SJSA1 (cell line): Measurements from ENCODE around the gene FBXL5. TPM values are rescaled to one million over a fixed set of nuclear protein-coding genes. Genes with fewer than 3 reads are reported as not detected.
"Not testable (repeated sequence)": the region's sequence is repeated elsewhere in the genome, so short reads cannot be mapped to it uniquely, and the experiment has no call there.

Source experiments
- DNase-seq, 2 experiments: peaks; one replicate each; pipeline ENCODE4 v3.0.0-alpha.2; 2015 to 2020; ENCODE audit warnings: low spot score in 2 of 2, low read depth in 1 of 2
- H3K27ac ChIP-seq: fragments of 250-450 bp; sonication (Bioruptor Pico); 2 replicates; pipeline ENCODE4 v1.5.1; 2020; ENCODE audit warnings: mild to moderate bottlenecking, moderate library complexity
- H3K27me3 ChIP-seq: fragments of 250-450 bp; sonication (Bioruptor Pico); replicated peaks from 2 replicates; pipeline ENCODE4 v1.5.1; 2020; ENCODE audit warnings: mild to moderate bottlenecking, moderate library complexity
- H3K36me3 ChIP-seq: fragments of 250-450 bp; sonication (Bioruptor Pico); 2 replicates; pipeline ENCODE4 v1.5.1; 2020; ENCODE audit warnings: mild to moderate bottlenecking
- H3K4me1 ChIP-seq: fragments of 250-450 bp; sonication (Bioruptor Pico); replicated peaks from 2 replicates; pipeline ENCODE4 v1.6.1; 2021; ENCODE audit warnings: mild to moderate bottlenecking
- H3K4me3 ChIP-seq: fragments of 250-450 bp; sonication (Bioruptor Pico); 2 replicates; pipeline ENCODE4 v1.5.1; 2020; ENCODE audit warnings: mild to moderate bottlenecking
- H3K9me3 ChIP-seq: fragments of 250-450 bp; sonication (Bioruptor Pico); replicated peaks from 2 replicates; pipeline ENCODE4 v1.5.1; 2020; ENCODE audit warnings: mild to moderate bottlenecking
- total RNA-seq: library from RNA; depleted of rRNA; stranded (reverse); fragments of >200 nt; shearing (Covaris generic); gene quantifications from 2 replicates; pipeline ENCODE4 v1.2.3, GENCODE V29; 2014

Gene FBXL5
- total RNA-seq, 1 experiment from 2014 or later: 44.7 TPM

DNA sequence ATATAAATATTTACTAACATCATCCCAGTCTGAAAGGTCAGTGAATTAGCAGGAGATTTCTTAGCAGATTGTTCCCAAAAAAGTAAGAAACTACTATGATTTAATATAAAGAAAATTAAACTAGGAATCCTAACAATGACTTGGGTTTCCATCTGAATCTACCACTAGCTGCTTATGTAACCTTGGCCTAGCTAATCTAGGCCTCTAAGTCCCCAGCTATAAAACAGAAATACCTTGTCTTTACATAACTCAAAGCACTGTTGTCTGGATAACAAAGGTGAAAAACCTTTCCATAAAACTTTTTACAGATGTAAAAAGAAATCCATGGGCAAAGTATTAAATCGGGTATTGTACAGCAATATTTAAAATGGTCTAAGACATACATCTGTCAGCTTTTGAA lies 3.0 kb downstream of the FBXL5 start:
- DNase-seq: no peak
- H3K4me3 ChIP-seq: no peak overlapping the region

DNA sequence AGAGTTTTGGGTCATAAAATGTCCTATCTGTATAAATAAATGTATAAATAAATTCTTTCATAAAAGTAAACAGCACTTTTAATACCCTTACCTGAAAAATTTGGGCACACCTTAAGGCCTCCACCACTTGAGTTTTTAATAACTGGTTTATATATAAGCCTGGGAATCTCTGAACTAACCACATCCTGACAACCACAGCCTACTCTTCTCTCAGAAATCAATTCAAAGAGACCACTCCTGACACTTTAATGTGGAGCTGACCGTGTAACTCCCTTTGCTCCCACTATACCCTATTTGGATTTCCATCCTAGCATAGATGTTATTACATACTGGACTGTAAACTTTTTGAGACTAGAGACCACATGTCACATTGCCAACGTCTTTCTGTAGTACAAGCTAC lies 3.5 kb downstream of the FBXL5 start:
- Histone ChIP-seq H3K4me1 (peaks cover 27% of the 10 kb centered on the region), H3K4me3 (no peak overlapping the region), H3K27me3 (no peaks in the 10 kb centered on the region), H3K27ac (no peak overlapping the region), H3K36me3 (peaks cover 14% of the 10 kb centered on the region), H3K9me3 (no peaks in the 10 kb centered on the region)
- no peak for DNase-seq

More for the DNA sequence above, 3.0 kb downstream of the FBXL5 start:
- Histone ChIP-seq H3K4me1 (peaks cover 27% of the 10 kb centered on the region), H3K27me3 (no peaks in the 10 kb centered on the region), H3K27ac (no peak overlapping the region), H3K36me3 (peaks cover 14% of the 10 kb centered on the region), H3K9me3 (no peaks in the 10 kb centered on the region)

DNA sequence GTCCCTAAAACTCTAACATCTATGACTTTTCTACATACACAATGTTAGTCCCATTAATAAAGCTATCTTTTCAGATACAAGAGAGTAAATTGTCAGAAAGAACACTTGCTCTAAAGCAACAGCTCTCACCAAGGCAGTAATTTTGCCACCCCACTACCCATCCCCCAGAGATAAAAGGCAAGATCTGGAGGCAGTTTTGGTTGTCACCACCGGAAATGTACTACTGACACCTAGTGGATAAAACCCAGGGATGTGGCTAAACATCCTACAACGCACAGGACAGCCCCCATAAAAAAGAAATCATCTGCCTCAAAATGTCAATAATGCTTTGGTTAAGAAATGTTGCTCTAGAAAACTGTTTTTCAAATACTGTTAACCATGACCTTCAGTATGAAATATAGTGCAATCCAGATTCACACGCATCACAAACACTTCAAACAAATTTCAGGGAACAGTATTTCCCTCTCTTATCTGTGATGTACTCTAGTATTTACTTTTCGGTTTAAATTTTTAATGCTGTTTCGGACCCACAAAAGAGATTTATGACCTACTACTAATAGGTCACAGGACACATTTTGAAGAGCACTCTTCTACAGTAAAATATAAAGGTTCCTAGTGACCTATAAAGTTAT lies 5.1 kb downstream of the FBXL5 start:
- peak; percentile 28 to 43 for DNase-seq

DNA sequence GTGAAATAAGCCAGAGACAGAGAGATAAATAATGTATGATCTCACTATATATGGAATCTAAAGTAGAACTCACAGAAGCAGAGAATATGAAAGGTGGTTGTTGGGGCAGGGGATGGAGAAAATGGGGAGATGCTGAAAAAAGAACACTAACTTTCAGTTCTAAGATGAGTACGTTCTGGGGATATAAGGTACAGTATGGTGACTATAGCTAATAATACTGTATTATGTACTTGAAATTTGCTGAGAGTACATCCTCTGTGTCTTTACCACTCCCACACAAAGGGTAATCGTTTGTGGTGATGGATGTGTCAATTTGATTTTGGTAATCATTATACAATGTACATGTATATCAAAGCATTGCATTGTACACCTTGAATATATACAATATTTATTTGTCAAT lies 6.6 kb downstream of the FBXL5 start:
- no peaks in the 10 kb centered on the region for H3K27me3 ChIP-seq
- DNase-seq: no peak
- H3K9me3 ChIP-seq: no peaks in the 10 kb centered on the region
- no peaks in the 10 kb centered on the region for H3K36me3 ChIP-seq
- H3K27ac ChIP-seq: no peak overlapping the region
- H3K4me1 ChIP-seq: peaks cover 15% of the 10 kb centered on the region; the same call in 1 of the 2 replicates
- no peak overlapping the region for H3K4me3 ChIP-seq

More for the DNA sequence above, 5.1 kb downstream of the FBXL5 start:
- Histone ChIP-seq H3K36me3 (peaks cover 5% of the 10 kb centered on the region), H3K27me3 (no peaks in the 10 kb centered on the region), H3K9me3 (no peaks in the 10 kb centered on the region), H3K4me3 (no peak overlapping the region), H3K27ac (no peak overlapping the region), H3K4me1 (peaks cover 15% of the 10 kb centered on the region; the same call in 1 of the 2 replicates)

DNA sequence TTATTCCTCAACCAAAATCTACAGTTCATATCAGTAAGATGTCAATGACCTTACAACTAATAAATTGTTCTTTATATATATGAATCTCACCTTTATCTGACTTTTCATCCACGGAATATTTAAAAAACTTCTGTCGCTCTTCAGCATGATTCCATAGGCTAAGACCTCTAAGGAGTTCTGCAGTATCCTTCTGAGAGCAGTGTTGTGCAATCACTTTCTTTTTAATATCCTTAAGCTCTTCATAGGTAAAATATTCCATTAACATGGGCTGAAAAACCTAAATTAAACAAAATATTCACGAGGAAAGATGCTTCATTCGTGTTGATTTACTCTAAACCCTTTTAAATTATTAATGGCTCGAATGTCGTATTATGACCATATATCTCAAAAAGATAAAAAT lies 16.7 kb downstream of the FBXL5 start:
- no peaks in the 10 kb centered on the region for H3K4me1 ChIP-seq
- H3K27ac ChIP-seq: no peak overlapping the region
- H3K9me3 ChIP-seq: no peaks in the 10 kb centered on the region
- peaks cover 18% of the 10 kb centered on the region for H3K36me3 ChIP-seq
- no peaks in the 10 kb centered on the region for H3K27me3 ChIP-seq
- no peak overlapping the region for H3K4me3 ChIP-seq
- DNase-seq: no peak

DNA sequence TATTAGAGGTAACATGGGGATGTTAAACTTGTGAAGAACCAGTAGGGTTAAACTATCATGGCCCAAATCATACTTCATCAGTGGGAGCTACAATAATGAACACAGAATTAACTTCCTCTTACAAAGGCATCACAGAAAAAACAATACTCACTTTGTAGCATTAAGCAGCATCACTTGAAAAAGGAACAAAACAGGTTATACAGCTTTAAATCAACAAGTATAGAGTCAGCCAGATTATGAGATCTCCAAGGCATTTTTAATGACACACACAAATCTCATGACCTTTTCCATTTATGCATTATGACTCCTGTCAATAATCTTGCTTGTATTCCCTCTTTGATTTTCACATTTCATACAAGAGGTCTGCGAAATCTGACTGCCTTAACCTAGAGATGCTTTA lies 18.3 kb downstream of the FBXL5 start:
- Histone ChIP-seq H3K4me1 (no peaks in the 10 kb centered on the region), H3K27ac (no peak overlapping the region), H3K27me3 (no peaks in the 10 kb centered on the region), H3K4me3 (no peak overlapping the region), H3K36me3 (peaks cover 18% of the 10 kb centered on the region), H3K9me3 (no peaks in the 10 kb centered on the region)
- DNase-seq: no peak

DNA sequence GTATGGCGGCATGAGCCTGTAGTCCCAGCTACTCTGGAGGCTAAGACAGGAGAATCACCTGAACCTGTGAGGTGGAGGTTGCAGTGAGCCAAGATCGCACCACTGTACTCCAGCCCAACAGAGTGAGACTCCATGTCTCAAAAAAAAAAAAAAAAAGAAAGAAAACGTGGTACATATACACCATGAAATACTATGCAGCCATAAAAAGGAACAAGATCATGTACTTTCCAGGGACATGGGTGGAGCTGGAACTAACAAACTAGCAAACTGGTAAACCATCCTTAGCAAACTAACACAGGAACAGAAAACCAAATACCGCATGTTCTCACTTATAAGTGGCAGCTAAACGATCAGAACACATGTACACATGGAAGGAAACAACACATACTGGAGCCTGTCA lies 37.8 kb downstream of the FBXL5 start:
- not testable (repeated sequence) for H3K4me3 ChIP-seq, H3K27ac ChIP-seq, H3K27me3 ChIP-seq, H3K9me3 ChIP-seq, H3K36me3 ChIP-seq, DNase-seq, H3K4me1 ChIP-seq

DNA sequence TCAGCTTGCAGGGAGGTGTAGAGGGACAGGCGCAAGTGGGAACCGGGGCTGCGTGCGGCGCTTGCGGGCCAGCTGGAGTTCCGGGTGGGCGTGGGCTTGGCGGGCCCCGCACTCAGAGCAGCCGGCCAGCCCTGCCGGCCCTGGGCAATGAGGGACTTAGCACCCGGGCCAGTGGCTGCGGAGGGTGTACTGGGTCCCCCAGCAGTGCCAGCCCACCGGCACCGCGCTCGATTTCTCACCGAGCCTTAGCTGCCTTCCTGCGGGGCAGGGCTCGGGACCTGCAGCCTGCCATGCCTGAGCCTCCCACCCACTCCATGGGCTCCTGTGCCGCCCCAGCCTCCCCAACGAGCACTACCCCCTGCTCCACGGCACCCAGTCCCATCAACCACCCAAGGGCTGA lies 40.3 kb downstream of the FBXL5 start:
- H3K4me3 ChIP-seq, H3K4me1 ChIP-seq, H3K36me3 ChIP-seq, H3K27me3 ChIP-seq, DNase-seq, H3K27ac ChIP-seq, H3K9me3 ChIP-seq: not testable (repeated sequence)

DNA sequence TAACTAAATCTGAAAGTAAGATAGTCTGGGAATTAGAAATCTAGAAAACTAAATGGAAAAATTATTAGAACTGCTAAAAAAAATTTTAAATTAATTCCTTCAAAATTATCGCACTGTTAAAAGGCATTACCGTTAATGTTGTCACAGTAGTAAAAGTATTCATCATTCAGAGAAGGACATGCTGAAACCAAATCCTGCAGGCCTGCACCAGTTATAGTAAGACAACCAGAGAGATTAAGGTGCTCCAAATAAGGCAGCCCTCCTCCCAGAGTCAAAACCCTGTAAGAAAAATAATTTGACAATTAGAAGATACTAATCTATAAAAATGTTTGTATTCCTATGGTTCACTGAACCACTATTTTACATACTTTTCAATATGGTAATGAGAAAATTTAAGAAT lies 43.0 kb downstream of the FBXL5 start:
- no peak for DNase-seq
- Histone ChIP-seq H3K36me3 (0 out of 2 replicates have a peak, but pooled peaks cover 4% of the 10 kb centered on the region), H3K27ac (no peak overlapping the region), H3K9me3 (no peaks in the 10 kb centered on the region), H3K4me3 (no peak overlapping the region), H3K4me1 (no peaks in the 10 kb centered on the region), H3K27me3 (no peaks in the 10 kb centered on the region)

DNA sequence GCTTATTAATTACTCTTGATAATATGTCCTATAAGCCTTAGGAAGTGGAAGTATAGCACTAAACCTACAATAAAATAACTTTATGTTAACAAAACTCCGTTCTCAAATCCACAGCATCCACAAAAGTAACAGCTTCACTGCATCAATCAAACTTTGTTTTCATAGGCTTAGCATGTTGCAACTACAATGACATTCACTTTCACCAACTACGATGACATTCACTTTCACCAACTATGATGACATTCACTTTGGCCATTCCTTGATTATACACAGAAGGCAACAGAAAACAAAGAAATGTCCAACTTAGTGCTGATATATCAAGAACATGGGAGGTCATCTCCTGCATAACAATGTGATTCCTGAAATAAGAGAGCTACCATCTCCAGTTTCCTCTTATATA lies 44.3 kb downstream of the FBXL5 start:
- H3K36me3 ChIP-seq: 0 out of 2 replicates have a peak, but pooled peaks cover 4% of the 10 kb centered on the region
- H3K4me3 ChIP-seq: no peak overlapping the region
- no peaks in the 10 kb centered on the region for H3K27me3 ChIP-seq
- no peaks in the 10 kb centered on the region for H3K4me1 ChIP-seq
- H3K9me3 ChIP-seq: no peaks in the 10 kb centered on the region
- H3K27ac ChIP-seq: no peak overlapping the region
- DNase-seq: no peak

DNA sequence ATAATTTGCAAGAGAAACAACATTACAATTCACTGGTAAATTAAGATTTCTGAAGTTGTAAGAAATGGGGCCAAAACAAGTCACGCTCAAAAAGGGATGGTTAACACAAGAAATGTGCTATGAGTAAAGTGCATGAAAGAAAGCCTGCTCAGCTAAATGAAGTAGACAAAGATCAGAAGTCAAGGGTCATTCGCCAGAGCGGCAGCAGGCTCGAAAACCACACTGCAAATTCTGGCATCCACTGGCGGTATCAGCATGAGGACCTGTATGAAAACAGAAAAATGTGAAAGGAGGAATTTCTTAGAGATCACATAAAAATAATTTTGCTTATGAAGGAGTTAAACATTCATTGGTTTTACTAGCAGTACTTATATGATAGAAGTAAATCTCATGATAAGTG lies 49.6 kb downstream of the FBXL5 start:
- no peaks in the 10 kb centered on the region for H3K4me1 ChIP-seq
- DNase-seq: no peak
- no peaks in the 10 kb centered on the region for H3K27me3 ChIP-seq
- H3K27ac ChIP-seq: no peak overlapping the region
- no peaks in the 10 kb centered on the region for H3K36me3 ChIP-seq
- no peak overlapping the region for H3K4me3 ChIP-seq
- H3K9me3 ChIP-seq: no peaks in the 10 kb centered on the region

DNA sequence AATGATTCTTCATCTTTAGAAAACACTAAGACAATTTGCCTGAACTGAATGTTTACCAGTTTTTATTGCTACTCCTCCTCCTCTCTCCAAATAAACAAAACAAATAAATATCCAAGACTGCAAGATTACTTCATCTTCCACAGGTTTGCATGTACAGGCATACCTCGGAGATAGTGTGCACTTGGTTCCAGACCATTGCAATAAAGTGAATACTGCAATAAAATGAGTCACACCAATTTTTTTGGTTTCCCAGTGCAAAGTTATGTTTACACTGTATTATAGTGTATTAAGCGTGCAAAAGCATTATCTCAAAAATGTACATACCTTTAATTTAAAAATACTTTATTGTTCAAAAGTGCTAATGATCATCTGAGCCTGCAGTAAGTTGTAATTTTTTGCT lies 53.3 kb downstream of the FBXL5 start:
- Histone ChIP-seq H3K27me3 (no peaks in the 10 kb centered on the region), H3K9me3 (no peaks in the 10 kb centered on the region), H3K4me3 (no peak overlapping the region), H3K4me1 (peaks cover 5% of the 10 kb centered on the region), H3K36me3 (peaks cover 5% of the 10 kb centered on the region; the same call in 1 of the 2 replicates), H3K27ac (no peak overlapping the region)
- DNase-seq: no peak

DNA sequence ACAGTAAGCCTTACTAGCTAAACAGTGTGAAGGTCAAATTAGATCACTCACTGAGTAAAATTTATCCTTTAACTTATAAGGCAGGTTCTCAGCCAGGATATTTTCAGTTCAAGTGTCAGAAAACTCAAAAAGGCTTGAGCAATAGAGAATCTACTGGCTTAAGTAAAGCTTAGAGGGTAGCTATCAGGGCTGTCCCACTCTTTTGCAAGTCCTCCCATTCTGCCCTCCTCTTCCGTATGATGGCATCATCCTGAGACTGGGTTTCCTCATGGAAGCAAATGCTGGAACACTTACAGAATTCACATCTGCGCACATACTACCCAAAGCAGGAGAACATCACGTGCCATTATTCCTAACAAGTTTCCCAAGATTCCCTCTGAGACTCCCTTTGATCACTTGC lies 55.0 kb downstream of the FBXL5 start:
- peaks cover 5% of the 10 kb centered on the region; the same call in 1 of the 2 replicates for H3K36me3 ChIP-seq

DNA sequence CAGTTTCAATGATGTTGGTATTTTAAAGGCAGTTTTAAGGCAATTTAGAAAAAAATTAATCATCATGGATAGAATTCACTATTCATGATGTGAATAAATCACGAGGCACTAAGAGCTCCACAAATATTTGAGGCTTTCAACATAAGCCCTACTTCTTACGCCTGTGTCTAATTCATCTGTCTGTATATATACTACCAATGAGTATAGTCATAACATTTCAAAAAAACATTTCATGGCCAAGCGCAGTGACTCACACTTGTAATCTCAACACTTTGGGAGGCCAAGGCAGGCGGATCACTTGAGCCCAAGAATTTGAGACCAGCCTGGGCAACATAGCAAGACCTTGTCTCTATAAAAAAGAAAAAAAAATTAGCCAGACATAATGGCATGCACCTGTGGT lies 56.5 kb downstream of the FBXL5 start:
- H3K36me3 ChIP-seq: peaks cover 5% of the 10 kb centered on the region; the same call in 1 of the 2 replicates
- H3K9me3 ChIP-seq: no peaks in the 10 kb centered on the region
- H3K27ac ChIP-seq: no peak overlapping the region
- H3K27me3 ChIP-seq: no peaks in the 10 kb centered on the region
- H3K4me3 ChIP-seq: no peak overlapping the region
- DNase-seq: peak; percentile 31 to 48
- peaks cover 5% of the 10 kb centered on the region for H3K4me1 ChIP-seq

More for the DNA sequence above, 55.0 kb downstream of the FBXL5 start:
- DNase-seq: no peak
- Histone ChIP-seq H3K27ac (no peak overlapping the region), H3K4me3 (no peak overlapping the region), H3K4me1 (peaks cover 5% of the 10 kb centered on the region), H3K9me3 (no peaks in the 10 kb centered on the region), H3K27me3 (no peaks in the 10 kb centered on the region)

DNA sequence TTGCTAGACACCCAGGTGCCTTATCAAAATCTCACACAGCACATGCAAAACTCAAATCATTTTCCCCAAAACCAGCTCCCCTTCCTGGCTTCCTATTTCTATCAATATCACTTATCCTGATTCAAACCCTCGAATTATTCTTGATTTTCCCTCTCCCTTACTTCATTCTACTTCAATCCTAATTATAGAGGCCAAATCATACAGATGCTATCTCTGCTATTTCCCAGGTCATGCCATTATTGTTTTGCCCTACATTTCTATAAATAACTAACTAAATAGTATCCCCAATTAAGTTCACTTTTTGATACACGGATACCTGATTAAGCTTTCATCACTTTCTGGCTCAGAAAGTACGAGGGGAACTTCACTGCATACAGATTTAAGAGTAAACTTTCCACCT lies 62.4 kb downstream of the FBXL5 start:
- Histone ChIP-seq H3K4me1 (no peaks in the 10 kb centered on the region), H3K27ac (no peak overlapping the region), H3K36me3 (no peaks in the 10 kb centered on the region; the same call in 1 of the 2 replicates), H3K9me3 (no peaks in the 10 kb centered on the region), H3K27me3 (no peaks in the 10 kb centered on the region), H3K4me3 (no peak overlapping the region)
- DNase-seq: no peak
